ENCODE measurements around the gene R3HDM4. TPM values are rescaled to one million over a fixed set of nuclear protein-coding genes. Genes with fewer than 3 reads are reported as not detected.

Gene R3HDM4
- total and polyA plus RNA-seq, 9 of the 15 experiments (the other 6 are each of a cell fraction or from before 2014, with no cell fraction given), result 3.2 to 154 (median 59.0) TPM

DNA sequence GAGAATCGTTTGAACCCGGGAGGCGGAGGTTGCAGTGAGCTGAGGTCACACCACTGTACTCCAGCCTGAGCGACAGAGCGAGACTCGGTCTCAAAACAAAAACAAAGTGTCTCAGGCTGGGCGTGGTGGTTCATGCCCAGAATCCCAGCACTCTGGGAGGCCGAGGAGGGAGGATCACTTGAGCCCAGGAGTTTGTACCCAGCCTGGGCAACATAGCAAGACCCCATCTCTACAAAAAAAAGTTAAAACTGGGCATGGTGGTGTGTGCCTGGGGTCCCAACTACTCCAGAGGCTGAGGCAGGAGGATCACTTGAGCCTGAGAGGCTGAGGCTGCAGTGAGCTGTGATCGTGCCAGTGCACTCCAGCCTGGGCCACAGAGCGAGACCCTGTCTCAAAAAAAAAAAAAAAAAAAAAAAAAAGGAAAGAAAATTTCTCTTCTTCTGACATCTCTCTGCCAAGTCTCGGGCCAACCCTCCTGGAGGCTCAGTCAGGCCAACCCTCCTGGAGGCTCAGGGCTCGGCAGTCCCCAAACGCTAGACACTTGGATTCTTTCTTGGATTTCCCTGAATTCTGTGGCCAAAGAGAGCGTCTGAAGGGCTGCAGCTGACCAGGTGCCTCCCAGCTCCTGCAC is 39.1 kb upstream of the R3HDM4 start:
- Histone ChIP-seq H3K36me3 (ENCODE audit: control insufficient read depth, insufficient read depth, low read length) (peaks cover 24% of the 10 kb centered on the region; the same call in 1 of the 3 replicates), H3K9me1 (ENCODE audit: control insufficient read depth, insufficient read depth, low read length) (no peaks in the 10 kb centered on the region), H3K27me3 (ENCODE audit: control insufficient read depth in 2 of 2, insufficient read depth in 2 of 2, low read length in 2 of 2) (no peaks in the 10 kb centered on the region), H4K20me1 (replicated peaks; ENCODE audit: control insufficient read depth, insufficient read depth, low read length) (no peaks in the 10 kb centered on the region), H3K4me2 (ENCODE audit: insufficient read depth, low read length) (peak overlapping the region; percentile 73; the same call in 1 of the 2 replicates), H3K4me3 (peak overlapping the region; percentile 28), H3K79me2 (ENCODE audit: control insufficient read depth, insufficient read depth, low read length) (peaks cover 86% of the 10 kb centered on the region), H3K9ac (ENCODE audit: insufficient read depth in 1 of 2, low read depth in 2 of 2, low read length in 2 of 2) (peak overlapping the region; percentile 76 to 83), H2AFZ (ENCODE audit: low read depth, low read length) (no peak overlapping the region), H3K9me3 (replicated peaks; ENCODE audit: control insufficient read depth, insufficient read depth, low read depth, low read length) (no peaks in the 10 kb centered on the region), H3K4me1 (replicated peaks in 1 of 2; ENCODE audit: control insufficient read depth in 2 of 2, insufficient read depth in 2 of 2, low read length in 2 of 2) (peaks cover 51 to 90% of the 10 kb centered on the region in 2 experiments), H3K27ac (ENCODE audit: extremely low read depth, low read depth, low read length) (peak overlapping the region; percentile 96)
- peak; percentile 29 for FAIRE-seq
- ChIA-PET POLR2A (interaction anchor here (1.1 kb wide), 1 partner anchor 8 kb away, joined by 4 read pairs; no protein-coding TSS in a partner anchor), CTCF (ENCODE audit: low intra/inter-chr PET ratio) (no interaction called here)
- WGBS (ENCODE audit: insufficient coverage, low coverage, missing lambda C conversion rate), result 51% methylated on average over 12 of the region's 14 CpGs
- intact Hi-C loops (cut with micrococcal nuclease), result no loop called here
- DNase-seq (ENCODE audit: extremely low read depth in 1 of 4, low spot score in 3 of 4), result peak in 1 of 4 experiments; percentile 42
- in situ Hi-C loops (cut with MboI), result no loop called here
- ATAC-seq, result no peak; the same call in 2 of the 3 replicates
- no TSS peak for BruUV-seq (replicated peaks)
- TF ChIP-seq KDM1A (IDR thresholded peaks at IDR 0.05) (peak in 1 of 2 experiments; percentile 73; a peak in 3 of 4 replicates), RFX7 (CRISPR knock-in tag; IDR thresholded peaks at IDR 0.05) (no peak), U2AF1 (optimal IDR thresholded peaks at IDR 0.05; ENCODE audit: low read depth, low read length) (no peak), ZNF12 (CRISPR knock-in tag; IDR thresholded peaks at IDR 0.05) (no peak), POLR3A (IDR thresholded peaks at IDR 0.05; ENCODE audit: borderline replicate concordance, extremely low read depth, insufficient read depth, insufficient read length) (no peak), SMAD2 (IDR thresholded peaks at IDR 0.05; ENCODE audit: low read depth, low read length) (no peak), CREB1 (IDR thresholded peaks at IDR 0.05) (no peak), CREB1 (CRISPR knock-in tag; IDR thresholded peaks at IDR 0.05) (no peak), SMARCA5 (IDR thresholded peaks at IDR 0.05) (peak; percentile 65; the same call in 1 of the 2 replicates), SRF (CRISPR knock-in tag; IDR thresholded peaks at IDR 0.05) (no peak), ZNF384 (IDR thresholded peaks at IDR 0.05; ENCODE audit: low read depth, low read length) (0 out of 2 replicates have a peak, but pooled peaks have one; percentile 49), KAT8 (IDR thresholded peaks at IDR 0.05; ENCODE audit: low read depth) (no peak), ZNF668 (CRISPR knock-in tag; IDR thresholded peaks at IDR 0.05) (no peak), TEAD1 (CRISPR knock-in tag; IDR thresholded peaks at IDR 0.05) (0 out of 4 replicates have a peak, but pooled peaks of 1 of the 2 experiments have one; percentile 14), NFATC3 (IDR thresholded peaks at IDR 0.05) (no peak), FOXP1 (CRISPR knock-in tag; IDR thresholded peaks at IDR 0.05) (peak; percentile 16; the same call in 1 of the 2 replicates), ZNF121 (CRISPR knock-in tag; conservative IDR thresholded peaks at IDR 0.05) (peak; percentile 100), BCOR (IDR thresholded peaks at IDR 0.05) (peak; percentile 89)
- TF ChIP-seq, protein P1, sequence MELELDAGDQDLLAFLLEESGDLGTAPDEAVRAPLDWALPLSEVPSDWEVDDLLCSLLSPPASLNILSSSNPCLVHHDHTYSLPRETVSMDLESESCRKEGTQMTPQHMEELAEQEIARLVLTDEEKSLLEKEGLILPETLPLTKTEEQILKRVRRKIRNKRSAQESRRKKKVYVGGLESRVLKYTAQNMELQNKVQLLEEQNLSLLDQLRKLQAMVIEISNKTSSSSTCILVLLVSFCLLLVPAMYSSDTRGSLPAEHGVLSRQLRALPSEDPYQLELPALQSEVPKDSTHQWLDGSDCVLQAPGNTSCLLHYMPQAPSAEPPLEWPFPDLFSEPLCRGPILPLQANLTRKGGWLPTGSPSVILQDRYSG (tag; conservative IDR thresholded peaks at IDR 0.05; ENCODE audit: low read depth), result no peak
- TF ChIP-seq, protein P2, sequence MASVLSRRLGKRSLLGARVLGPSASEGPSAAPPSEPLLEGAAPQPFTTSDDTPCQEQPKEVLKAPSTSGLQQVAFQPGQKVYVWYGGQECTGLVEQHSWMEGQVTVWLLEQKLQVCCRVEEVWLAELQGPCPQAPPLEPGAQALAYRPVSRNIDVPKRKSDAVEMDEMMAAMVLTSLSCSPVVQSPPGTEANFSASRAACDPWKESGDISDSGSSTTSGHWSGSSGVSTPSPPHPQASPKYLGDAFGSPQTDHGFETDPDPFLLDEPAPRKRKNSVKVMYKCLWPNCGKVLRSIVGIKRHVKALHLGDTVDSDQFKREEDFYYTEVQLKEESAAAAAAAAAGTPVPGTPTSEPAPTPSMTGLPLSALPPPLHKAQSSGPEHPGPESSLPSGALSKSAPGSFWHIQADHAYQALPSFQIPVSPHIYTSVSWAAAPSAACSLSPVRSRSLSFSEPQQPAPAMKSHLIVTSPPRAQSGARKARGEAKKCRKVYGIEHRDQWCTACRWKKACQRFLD (CRISPR knock-in tag; IDR thresholded peaks at IDR 0.05), result peak; percentile 28
- TF ChIP-seq, protein P3, sequence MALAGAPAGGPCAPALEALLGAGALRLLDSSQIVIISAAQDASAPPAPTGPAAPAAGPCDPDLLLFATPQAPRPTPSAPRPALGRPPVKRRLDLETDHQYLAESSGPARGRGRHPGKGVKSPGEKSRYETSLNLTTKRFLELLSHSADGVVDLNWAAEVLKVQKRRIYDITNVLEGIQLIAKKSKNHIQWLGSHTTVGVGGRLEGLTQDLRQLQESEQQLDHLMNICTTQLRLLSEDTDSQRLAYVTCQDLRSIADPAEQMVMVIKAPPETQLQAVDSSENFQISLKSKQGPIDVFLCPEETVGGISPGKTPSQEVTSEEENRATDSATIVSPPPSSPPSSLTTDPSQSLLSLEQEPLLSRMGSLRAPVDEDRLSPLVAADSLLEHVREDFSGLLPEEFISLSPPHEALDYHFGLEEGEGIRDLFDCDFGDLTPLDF (CRISPR knock-in tag; IDR thresholded peaks at IDR 0.05), result no peak

All from K562 (cell line).